GM18907 (cell line): ENCODE data around the gene ARSG.
"Not testable (repeated sequence)": the region's sequence is repeated elsewhere in the genome, so short reads cannot be mapped to it uniquely, and the experiment has no call there.

Experiments
- ATAC-seq: cut with Tn5 transposase; IDR thresholded peaks from one replicate; pipeline ENCODE4 v1.9.1; 2021; ENCODE audit warnings: mild to moderate bottlenecking, moderate library complexity; ENCODE audit not compliant: unreplicated experiment

Gene ARSG

DNA sequence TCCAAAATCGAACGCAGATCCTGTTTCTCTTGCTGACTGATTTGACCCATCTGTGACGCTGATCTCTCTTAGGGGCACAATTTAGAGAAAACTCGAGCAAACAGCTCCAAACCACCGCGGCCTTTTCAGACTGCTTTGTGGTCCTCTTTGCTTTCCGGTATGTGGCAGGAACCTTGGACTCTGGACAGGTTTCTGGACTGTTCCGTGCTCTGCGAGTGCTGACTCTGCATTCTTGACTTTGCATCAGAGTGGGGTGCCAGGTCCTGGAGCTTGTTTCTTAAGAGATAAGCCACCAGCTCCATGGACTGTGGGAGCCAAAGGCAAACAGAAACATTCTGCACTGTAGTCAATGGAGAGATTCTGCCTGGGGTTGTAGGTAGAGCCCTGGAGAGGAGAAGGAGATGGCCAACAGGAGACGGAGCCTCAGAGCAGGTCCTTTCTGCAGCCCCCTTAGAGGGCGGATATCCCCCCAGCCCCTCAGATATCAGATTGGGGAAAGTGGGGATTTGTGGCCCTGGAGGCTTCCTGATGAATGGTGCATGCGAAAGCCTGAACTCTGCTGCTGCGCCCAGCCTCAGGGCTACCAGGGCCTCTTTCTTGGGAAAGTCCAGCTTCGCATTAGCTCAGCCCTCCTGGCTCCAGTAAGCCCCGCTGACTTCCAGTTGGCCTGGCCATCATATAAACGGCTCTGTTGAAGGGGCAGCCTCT is 100.4 kb downstream of the ARSG start:
- ATAC-seq, result no peak

DNA sequence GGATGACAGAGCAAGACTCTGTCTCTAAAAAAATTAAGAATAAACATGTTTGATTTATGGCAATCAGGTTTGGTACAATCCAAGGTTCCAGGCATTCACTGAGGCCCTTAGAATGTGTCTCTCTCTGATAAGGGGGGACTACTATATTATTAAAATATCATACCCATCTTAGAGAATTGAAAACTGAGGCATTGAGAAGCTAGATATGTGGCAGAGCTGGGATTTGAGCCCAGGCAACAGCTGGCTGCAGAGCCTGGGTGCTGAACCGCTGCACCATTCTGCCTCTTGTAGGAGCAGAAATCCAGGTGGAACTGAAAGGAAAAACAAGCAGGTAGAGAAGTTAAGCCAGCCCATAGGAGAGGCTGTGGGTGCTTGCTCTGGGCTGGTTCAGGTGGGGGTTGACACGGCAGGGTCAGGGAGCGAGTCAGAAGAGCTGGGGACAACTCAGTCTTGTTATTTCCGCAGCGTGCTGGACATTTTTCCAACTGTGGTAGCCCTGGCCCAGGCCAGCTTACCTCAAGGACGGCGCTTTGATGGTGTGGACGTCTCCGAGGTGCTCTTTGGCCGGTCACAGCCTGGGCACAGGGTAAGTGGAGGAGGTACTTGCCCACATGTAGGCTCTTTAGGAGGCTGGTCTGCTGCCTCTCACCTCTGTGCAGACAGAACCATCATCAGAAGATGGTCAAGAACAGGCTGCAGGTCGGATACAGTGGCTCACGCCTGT is 103.5 kb downstream of the ARSG start:
- ATAC-seq, result no peak

DNA sequence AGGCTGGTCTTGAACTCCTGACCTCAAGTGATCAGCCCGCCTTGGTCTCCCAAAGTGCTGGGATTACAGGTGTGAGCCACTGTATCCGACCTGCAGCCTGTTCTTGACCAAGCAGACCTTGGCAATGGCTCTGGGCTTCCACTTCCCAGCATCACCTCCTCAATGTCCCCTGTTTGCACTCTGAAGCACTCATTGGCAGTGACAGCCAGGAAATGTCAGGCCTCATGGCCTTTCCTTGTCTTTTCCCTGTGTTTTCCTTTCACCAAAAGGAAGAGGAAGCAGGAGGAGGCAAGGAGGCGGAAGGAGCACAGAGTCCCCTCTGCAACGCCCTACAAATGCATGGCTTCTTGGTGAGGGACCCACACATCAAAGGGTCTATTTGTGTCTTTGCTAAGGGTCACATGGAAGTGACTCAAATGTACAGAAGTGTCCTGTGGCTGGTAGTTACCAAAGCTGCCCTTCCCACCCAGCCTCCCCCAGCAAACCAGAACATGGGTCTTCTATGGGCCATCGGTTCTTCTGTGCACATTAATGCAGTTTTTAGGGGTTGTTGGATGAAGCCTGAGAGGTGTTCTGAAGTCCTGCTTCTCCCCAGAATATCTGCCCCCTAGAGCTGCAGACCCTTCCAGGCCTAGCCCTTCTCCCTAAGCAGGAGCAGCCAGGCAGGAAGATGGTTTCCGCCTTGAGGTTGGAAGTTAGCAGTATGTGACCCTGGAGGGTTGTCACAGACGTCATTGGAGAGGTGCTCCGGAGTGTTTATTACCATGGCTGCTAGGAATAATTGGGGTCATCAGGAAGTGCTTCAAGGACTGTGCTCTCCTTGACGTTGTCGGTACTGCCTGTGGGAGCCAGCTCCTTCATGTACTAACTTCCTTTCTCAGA is 105.2 kb downstream of the ARSG start:
- no peak for ATAC-seq

DNA sequence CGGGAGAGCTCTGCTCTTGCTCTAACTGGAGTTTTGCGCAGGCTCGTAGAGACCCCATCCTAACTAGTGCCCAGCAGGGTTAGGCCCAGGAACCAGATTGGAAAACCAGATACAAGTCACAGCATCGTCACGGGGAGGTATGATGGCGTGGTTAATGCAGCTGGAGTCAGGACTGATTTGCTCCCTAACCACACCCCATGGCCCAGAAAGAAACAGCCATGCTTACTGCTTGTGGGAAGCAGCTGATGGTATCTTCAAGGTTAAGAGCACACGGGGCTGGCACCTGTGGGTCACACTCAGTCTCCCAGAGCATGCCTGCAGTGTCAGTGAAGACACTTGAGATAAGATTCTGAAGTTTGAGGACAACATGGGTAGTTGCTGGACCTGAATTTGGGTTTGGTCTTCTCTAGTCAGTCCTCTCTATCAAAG is 105.8 kb downstream of the ARSG start:
- ATAC-seq, result no peak

DNA sequence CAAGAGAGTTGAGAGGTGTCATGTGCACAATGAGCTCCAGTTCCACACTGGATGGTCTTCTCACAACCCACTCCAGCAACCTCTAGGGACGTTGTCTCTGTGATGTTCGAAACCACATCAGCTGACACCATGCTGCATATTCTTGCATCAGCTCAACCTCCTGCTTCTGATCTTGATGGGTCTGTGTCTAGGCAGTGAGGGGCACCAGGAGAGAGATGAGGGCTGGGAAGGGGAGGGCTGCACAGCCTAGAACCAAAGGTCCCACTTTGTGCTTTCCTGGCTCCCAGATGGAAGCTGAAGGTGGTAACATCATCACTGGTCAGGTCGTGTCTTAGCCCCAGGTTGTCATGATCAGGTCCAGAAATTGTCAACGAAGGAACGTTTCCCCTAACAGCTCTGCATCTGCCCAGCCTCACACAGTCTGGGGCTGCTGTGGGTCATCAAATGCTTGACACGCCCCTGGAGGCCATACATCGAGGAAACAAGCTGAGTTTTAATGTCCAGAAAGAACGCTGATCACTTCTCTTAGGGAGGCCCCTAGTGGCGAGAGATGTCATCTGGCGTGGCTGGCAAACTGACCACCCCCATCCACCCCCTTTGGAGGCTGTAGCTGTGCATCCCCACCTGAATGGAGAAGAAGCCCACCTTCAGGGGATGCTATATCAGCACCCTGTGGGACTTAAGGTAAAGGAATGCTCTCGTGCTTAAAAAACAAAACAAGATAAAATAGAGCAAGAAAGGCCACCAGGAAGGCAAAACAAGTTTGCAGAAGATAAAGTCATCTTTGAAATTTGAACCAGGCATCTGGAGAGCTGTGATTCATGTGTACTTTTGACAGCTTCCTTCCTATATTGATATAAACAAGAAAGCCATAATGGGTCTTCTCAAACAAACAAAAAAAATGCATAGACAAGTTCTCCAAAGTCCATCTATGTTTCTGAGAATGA is 107.7 kb downstream of the ARSG start:
- ATAC-seq, result peak; percentile 82

DNA sequence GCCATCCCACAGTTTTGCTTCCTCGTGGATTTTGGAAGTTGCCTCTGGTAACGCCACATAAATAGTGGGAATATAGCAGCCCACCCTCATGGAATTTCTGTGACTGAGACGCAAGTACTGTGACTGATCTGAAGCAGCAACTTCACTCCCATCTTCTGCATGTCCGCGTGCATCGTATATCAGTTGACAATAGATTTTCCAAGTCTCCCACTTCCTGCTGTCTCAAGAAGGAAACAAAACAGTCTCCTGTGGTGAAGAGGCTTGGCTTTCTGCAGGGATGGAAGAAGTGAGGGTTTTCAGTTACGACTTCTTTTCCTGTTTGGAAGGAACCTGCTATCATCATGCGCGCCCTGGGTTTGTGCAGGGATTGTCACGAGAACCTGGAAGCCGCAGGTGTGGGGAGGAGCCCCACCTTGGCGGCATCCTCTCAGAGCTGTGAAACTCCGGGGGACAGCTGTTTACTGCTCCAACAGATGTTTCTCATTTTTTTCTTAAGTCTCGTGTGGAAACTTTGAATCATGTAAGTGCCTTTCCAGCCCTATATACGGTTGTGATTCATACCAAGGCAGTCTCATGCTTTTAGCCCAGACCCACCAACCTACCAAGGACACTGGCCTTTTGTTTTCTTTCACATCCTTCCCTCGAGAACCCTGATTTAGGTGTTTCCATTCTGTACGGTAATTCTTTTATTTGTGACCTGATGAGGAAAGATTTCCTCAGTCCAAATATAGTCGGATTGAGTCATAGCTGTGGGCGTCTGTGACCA is 108.5 kb downstream of the ARSG start:
- no peak for ATAC-seq

DNA sequence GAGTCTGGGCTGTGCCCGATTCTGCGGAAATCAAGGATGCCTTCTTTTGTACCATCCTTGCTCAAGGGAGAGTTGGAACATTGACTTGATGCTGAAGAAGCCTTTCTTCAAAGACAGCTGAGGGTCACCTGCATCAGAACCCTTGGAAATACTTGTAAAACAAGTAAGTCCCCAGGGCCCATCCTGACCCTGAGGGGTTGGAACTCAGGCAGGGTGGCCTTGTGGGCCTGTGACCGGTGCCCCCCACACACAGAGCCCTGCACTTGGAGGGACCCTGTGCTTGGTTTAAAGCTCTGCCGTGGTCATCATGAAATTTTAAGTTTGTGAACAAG is 109.1 kb downstream of the ARSG start:
- no peak for ATAC-seq

DNA sequence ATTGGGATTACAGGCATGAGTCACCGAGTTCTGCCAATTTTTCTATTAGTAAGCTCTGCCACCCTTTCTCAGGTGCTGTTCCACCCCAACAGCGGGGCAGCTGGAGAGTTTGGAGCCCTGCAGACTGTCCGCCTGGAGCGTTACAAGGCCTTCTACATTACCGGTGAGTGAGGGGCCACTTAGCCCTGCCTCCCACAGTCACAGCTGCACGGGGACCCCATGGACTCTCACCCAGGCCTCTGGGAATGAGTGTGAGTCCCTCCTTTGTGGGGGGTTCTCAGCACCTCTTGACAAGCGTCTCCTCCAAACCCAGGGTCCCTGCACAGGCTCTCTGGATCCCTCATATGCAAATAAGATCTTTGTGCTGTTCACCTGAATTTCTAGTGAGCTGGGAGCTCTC is 110.0 kb downstream of the ARSG start:
- no peak for ATAC-seq

DNA sequence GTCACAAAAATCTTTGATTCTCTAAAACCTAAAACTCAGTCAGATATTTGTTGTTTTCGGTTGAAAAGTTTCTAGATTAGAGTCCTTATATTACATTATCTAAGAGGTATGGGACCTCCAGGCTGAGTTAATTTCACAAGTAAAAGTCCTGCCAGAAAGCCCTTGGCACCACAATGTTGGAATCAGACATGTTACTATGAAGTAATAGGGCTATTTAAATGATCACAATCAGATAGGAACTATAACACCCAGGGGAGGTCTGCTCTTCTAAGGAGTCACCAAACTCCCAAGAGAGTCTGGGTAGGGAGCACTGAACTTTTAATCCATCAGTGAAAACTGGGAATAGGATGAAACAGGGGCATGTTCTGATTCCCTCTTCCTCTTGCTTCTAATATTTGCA is 111.8 kb downstream of the ARSG start:
- no peak for ATAC-seq

DNA sequence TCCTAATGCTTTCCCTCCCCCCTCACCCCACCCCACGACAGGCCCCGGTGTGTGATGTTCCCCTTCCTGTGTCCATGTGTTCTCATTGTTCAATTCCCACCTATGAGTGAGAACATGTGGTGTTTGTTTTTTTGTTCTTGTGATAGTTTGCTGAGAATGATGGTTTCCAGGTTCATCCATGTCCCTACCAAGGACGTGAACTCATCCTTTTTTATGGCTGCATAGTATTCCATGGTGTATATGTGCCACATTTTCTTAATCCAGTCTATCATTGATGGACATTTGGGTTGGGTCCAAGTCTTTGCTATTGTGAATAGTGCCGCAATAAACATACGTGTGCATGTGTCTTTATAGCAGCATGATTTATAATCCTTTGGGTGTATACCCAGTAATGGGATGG is 112.5 kb downstream of the ARSG start:
- not testable (repeated sequence) for ATAC-seq

DNA sequence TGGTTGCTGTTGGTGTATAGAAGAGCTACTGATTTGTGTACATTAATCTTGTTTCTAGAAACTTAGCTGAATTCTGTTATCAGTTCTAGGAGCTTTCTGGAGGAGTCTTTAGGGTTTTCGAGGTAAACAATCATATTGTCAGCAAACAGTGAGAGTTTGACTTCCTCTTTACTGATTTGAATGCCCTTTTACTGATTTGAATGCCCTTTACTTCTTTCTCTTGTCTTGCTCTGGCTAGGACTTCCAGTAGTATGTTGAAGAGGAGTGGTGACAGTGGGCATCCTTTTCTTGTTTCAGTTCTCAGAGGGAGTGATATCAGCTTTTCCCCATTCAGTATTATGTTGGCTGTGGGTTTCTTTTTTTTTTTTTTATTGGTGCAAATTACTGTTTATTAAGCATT is 116.4 kb downstream of the ARSG start:
- ATAC-seq, result not testable (repeated sequence)

DNA sequence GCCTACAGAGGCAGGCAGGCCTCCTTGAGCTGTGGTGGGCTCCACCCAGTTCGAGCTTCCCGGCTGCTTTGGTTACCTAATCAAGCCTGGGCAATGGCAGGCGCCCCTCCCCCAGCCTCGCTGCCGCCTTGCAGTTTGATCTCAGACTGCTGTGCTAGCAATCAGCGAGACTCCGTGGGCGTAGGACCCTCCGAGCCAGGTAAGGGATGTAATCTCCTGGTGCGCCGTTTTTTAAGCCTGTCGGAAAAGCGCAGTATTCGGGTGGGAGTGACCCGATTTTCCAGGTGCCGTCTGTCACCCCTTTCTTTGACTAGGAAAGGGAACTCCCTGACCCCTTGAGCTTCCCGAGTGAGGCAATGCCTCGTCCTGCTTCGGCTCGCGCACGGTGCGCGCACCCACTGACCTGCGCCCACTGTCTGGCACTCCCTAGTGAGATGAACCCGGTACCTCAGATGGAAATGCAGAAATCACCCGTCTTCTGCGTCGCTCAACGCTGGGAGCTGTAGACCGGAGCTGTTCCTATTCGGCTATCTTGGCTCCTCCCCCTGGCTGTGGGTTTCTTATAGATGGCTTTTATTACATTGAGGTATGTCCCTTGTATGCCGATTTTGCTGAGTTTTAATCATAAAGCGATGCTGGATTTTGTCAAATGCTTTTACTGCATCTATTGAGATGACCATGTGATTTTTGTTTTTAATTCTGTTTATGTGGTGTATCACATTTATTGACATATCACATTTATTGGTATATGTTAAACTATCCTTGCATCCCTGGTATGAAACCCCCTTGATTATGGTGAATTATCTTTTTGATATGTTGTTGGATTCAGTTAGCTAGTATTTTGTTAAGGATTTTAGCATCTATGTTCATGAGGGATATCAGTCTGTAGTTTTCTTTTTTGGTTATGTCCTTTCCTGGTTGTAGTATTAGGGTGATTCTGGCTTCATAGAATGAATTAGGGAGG is 122.6 kb downstream of the ARSG start:
- ATAC-seq, result not testable (repeated sequence)

DNA sequence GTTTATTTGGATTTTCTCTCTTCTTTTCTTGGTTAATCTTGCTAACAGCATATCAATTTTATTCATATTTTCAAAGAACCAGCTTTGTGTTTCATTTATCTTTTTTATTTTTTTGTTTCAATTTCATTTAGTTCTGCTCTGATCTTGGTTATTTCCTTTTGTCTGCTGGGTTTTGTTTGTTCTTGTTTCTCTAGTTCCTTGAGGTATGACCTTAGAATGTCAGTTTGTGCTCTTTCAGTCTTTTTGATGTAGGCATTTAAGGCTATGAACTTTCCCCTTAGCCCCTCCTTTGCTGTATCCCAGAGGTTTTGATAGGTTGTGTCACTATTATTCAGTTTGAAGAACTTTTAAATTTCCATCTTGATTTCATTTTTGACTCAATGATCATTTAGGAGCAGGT is 123.6 kb downstream of the ARSG start:
- not testable (repeated sequence) for ATAC-seq

DNA sequence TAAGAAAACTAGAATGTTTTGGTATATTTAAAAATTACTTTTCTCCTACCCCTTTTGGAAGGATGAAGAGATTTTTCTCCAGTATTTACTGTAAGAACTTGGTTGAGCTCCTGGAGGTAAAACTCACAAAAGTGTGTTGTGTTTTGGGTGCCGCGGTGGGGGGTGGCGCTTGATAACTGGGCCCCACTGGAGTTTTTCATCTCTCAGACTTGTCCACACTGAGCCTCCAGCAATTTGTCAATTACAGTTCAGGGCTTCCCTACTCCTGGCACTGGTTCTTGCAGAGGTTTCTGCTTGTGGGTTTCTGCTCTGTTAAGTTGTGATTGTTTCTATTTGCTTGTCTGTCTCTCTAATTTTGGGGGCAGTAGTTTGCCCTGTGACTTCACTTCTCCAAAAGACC is 126.0 kb downstream of the ARSG start:
- ATAC-seq, result no peak

DNA sequence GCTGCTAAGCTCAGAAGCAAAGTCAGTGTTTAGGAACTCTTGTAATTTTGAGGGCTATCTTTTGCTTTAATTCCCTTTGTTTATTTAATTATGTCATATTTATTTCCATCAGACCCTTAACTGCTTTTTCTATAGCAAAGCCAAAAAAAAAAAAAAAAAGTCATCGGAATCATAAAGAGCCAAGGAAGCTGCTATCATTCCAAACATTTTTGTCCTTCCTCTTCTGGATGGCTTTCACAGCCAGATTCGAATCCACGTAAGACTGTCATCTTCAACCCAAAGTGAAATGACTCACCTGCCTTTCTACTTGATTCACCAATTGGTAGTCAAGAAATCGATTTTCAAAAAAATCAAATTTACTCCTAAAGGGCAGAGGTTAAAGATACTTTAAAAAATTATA is 127.6 kb downstream of the ARSG start:
- no peak for ATAC-seq

DNA sequence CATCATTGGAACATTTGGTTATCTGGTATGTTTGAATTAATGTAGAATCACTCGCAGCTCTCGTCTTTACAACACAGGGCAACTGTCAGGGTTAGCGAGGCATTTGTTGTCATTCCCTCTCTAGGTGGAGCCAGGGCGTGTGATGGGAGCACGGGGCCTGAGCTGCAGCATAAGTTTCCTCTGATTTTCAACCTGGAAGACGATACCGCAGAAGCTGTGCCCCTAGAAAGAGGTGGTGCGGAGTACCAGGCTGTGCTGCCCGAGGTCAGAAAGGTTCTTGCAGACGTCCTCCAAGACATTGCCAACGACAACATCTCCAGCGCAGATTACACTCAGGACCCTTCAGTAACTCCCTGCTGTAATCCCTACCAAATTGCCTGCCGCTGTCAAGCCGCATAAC is 128.8 kb downstream of the ARSG start:
- no peak for ATAC-seq

DNA sequence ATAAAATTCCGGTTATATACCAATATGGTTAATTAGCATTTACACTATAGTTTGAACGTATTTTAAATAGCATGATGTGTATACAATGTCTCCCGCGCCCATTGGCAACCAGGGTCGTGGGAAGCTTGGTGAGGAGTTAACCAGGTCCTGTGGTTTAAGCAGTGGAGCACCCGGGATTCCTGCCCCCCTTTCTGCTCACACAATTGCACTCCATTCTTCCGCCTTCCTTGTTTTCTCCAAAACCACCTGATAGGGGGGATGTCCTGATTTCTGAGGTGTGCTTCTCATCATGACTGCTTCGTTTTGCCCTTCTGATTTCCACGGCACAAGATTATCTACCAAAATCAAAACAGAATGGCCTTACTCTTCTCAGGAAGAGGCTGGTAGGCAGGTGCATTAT is 130.2 kb downstream of the ARSG start:
- ATAC-seq, result no peak

DNA sequence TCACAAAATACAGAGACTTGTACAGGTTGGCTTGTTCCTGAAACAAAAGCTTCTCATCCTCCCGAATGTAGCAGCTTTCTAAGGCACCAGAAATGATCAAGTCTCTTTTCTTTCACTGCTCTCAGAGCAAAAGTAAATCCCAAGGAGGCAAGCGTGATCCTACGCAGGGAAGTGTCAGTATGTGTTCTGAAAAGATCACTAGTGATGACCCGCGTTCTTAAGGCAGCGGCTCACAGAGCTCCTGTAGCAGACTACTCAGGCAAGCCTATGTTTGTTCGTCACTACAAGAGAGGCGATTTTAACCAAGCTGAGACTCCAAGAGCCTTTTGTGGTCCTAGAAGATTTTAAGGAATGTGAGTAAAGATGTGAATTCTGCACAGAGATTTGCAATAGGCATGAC is 131.5 kb downstream of the ARSG start:
- no peak for ATAC-seq

DNA sequence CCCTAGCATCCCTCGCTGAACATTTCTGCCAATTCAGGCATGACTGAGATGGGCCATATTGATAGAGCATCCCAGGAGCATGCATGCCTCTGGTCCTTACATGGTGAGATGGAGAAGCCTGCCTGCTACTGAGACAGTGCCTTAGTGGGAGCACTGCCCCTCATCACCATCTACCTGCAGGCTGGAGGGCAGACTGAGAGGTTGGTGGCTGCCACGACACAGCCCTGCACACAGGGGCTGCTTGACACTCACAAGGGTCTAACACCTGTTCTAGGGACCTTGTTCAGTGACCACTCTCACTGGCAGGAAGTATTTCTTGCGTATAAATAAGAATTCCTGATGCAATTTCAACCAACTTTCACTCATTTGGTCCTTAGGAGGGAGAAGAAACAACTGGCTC is 132.0 kb downstream of the ARSG start:
- no peak for ATAC-seq
